Measurements from ENCODE around the gene UGGT2.
"Not testable (repeated sequence)": the region's sequence is repeated elsewhere in the genome, so short reads cannot be mapped to it uniquely, and the experiment has no call there.

The UGGT2 gene

DNA sequence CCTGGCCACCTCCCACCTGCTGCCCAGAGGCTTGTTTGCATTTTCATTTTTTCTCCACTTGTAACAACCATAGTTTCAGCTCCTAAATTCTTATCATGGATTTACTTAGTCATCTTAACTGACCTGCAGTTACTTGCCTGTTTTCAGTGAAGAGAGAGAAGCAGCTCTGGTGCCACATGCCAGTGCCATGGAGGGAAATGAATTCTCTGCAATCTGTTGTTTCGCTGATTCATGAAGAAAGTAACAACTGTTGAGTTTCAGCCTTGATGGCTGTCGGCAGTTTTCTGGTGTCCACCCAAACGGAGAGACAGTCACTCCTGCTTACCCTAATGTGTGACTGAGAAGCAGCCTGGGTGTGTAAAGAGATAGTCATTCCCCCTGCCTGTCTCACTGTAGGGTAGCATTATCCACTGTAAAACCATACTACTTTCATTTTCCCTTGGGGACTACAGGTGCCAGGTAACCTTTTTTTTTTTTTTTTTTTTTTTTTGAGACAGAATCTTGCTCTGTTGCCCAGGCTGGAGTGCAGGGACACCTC, 260.1 kb downstream of the UGGT2 start:
- no peak for DNase-seq

- no peak for DNase-seq
Measured at GRCh38 chr13:95791084-95791722, 262.0 kb downstream of the UGGT2 start.

DNA sequence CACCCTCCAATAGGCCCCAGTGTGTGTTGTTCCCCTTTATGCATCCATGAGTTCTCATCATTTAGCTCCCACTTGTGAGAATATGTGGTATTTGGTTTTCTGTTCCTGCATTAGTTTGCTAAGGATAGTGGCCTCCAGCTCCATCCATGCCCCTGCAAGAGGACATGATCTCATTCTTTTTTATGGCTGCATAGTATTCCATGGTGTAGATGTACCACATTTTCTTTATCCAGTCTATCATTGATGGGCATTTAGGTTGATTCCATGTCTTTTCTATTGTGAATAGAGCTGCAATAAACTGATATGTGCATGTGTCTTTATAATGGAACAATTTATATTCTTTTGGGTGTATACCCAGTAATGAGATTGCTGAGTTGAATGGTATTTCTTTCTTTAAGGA, 263.9 kb downstream of the UGGT2 start:
- DNase-seq: not testable (repeated sequence)

DNA sequence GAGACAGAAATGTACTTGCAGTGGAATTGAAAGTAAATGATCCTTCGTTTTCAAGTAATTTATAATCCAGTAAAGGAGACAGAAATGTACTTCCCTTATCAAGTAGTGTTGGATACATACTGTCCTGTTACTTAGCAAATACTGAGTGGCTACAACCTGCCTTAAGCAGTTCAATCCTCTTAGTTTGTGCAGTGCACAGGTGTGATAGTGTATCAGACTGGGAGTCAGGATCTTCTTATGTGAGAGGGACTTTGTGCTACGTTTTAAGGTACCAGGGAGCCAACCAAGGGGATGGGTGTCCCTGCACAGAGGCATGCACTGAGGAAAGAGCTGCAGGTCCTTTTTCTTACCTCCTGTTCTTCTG, 265.1 kb downstream of the UGGT2 start:
- DNase-seq: no peak

DNA sequence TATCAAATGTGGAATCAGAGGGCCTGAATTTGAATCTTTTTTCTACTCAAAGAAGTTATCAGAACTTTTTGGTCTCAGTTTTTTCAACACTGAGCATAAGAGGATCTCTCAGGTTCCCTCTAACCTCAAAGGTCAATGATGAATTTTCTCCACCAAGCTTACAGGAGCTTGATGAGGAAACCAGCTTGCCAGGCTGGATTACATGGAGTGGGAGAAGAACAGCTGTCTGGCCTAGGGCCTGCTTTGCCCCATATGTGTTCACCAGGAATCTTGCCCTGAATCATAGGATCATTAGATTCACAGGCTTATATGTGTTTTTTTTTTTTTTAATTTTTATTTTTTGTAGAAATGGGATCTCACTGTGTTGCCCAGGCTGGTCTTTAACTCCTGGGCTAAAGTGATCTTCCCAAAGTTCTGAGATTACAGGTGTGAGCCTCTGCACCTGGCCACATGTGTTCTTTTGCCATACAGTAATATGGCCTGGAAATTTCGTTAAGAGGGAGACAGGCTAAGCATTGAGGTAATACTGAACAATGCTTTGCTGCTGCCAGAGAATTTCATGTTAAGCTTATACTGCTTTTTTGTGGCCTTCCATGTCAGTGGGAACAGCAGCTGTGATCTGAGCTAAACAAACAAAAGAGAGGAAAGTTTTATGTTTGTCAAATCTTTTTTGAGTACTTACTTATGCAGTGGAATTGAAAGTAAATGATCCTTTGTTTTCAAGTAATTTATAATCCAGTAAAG, 265.7 kb downstream of the UGGT2 start:
- no peak for DNase-seq

DNA sequence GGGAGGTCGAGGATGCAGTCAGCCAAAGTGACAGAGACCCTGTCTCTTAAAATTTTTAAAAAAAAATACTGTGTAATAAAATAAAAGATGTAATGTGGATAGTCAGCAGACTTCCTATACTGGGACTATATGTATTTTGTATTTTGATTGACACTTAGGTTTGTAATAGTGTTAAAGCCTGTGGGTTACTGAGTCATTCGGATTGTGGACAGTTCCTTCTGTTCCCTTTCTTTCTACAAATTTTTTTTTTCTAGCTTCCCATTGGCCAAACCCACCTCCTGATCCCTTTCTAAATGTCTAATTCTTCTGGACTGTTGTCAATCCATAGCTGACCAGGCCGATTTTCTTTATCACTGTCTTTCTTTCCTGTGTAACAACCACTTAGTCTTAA, 268.3 kb downstream of the UGGT2 start:
- no peak for DNase-seq

- DNase-seq: no peak
Measured at GRCh38 chr13:95784161-95784899, 268.9 kb downstream of the UGGT2 start.

GRCh38 chr13:95783747-95784146, 269.5 kb downstream of the UGGT2 start:
- no peak for DNase-seq

DNA sequence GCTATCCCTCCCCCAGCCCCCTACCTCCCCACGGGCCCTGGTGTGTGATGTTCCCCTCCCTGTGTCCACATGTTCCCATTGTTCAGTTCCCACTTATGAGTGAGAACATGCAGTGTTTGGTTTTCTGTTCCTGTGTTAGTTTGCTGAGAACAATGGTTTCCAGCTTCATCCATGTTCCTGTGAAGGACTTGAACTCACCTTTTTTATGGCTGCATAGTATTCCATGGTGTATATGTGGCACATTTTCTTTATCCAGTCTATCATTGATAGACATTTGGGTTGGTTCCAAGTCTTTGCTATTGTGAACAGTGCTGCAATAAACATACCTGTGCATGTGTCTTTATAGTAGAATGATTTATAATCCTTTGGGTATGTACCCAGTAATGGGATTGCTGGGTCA, 271.3 kb downstream of the UGGT2 start:
- DNase-seq: not testable (repeated sequence)

DNA sequence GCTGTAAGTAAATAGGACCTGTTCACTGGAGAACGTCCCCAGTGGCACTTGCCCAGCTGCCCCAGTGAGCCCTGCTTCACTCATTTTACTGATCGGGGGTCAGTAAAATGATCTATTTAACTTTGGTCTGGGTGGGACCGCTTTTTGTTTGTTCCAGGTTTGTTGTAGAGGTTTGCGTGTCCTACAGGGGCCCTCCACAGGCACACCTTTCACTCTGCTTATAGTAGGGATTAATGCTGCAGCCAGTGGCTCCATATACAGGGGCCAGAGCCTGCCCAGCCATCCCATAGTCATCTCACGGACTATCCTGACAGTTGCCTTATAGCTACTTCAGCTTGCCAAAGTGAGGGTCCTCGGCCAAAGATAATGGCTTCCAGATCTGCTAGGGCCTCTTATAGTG, 272.2 kb downstream of the UGGT2 start:
- no peak for DNase-seq

DNA sequence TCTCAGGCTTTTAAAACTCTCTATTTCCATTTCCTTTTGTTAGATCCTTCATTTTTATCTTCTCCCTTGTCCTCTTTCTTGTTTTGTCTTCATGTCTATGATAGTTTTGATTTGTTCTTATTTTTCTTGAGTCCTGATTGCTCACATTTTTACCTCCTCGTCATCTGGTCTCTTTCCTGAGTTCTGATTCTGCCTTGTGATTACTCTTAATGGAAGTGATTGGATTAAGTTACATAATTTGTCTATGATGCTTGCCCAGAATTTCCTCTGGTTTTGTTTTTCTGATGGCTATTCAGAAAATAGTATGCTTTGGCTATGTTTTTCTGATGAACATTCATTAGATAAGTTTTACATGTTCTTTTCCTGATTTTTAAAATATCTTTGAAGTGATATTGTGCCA, 273.7 kb downstream of the UGGT2 start:
- no peak for DNase-seq

DNA sequence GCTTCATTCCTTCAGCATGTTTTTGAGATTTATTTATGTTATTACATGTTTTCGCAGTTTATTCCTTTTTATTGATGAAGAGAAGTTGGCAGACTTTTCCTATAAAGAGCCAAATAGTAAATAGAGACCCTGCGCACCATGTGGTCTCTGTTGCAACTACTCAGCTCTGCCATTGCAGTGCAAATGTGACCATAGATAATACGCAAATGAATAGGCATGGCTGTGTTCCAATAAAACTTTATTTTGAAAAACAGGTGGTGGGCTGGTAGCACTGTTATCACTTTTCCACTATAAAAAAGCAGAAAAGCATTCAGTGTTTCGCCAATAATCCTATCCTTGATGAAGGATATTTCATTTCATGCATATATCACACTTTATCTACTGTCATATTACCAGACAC, 281.3 kb downstream of the UGGT2 start:
- DNase-seq: no peak

- DNase-seq: no peak
Measured at GRCh38 chr13:95763601-95764000, 289.6 kb downstream of the UGGT2 start.

- DNase-seq: not testable (repeated sequence)
Measured at GRCh38 chr13:95762626-95763025, 290.6 kb downstream of the UGGT2 start.

- no peak for DNase-seq
Measured at GRCh38 chr13:95756072-95756471, 297.1 kb downstream of the UGGT2 start.

GRCh38 chr13:95754069-95754468, 299.1 kb downstream of the UGGT2 start:
- peak; percentile 16 to 26 for DNase-seq

DNA sequence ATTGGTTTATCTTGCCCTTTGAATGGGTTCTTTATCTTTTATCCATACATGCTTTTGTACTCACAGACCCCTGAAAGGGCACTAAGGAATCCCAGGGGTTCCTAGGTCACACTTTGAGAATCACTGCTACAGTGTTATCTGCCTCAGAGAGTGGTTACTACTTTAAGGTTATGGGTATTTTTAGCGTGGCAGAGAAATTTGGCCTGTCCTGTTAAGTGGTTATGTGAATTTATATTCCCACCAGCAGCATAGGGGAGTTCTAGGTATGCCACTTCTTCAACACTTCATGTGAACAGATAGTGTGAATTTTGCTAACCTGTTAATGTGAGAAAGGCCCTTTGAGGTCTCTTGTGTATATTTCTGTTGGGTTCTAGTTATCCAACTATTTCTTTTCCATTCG, 300.5 kb downstream of the UGGT2 start:
- no peak for DNase-seq
